Astrocyte (in vitro differentiated cells and primary cell): Measurements from ENCODE around the gene TRIP13. TPM values are rescaled to one million over a fixed set of nuclear protein-coding genes. Genes with fewer than 3 reads are reported as not detected.

Experiments
- DNase-seq: peaks from one replicate; pipeline ENCODE4 v3.0.0-alpha.2; 2010; ENCODE audit warnings: low read depth
- FAIRE-seq: peaks from 2 replicates; lab custom pipeline; 2011; peaks lifted over from hg19 to GRCh38; lab: Jason Lieb, UNC
- H2AFZ ChIP-seq: 2 replicates; pipeline ENCODE4 v1.6.0; 2012; ENCODE audit warnings: low read depth, low read length, inconsistent platforms
- H3K27ac ChIP-seq: 2 replicates; pipeline ENCODE4 v1.5.1; 2011; ENCODE audit warnings: low read depth, low read length, inconsistent platforms
- H3K27me3 ChIP-seq: 2 replicates; pipeline ENCODE4 v1.6.0; 2011; ENCODE audit warnings: low read length, inconsistent platforms; ENCODE audit not compliant: insufficient read depth
- H3K36me3 ChIP-seq: 2 replicates; pipeline ENCODE4 v1.5.1; 2011; ENCODE audit warnings: low read length, inconsistent platforms; ENCODE audit not compliant: insufficient read depth
- H3K4me1 ChIP-seq: 2 replicates; pipeline ENCODE4 v1.5.1; 2011; ENCODE audit warnings: low read length, inconsistent platforms; ENCODE audit not compliant: insufficient read depth
- H3K4me2 ChIP-seq: 2 replicates; pipeline ENCODE4 v1.6.0; 2012; ENCODE audit warnings: low read length, inconsistent platforms
- H3K4me3 ChIP-seq: 2 replicates; pipeline ENCODE4 v1.5.1; 2011; ENCODE audit warnings: low read depth, mild to moderate bottlenecking, low read length, inconsistent platforms; ENCODE audit not compliant: insufficient read depth
- H3K79me2 ChIP-seq: 2 replicates; pipeline ENCODE4 v1.6.0; 2012; ENCODE audit warnings: mild to moderate bottlenecking, low read length, inconsistent platforms; ENCODE audit not compliant: insufficient read depth
- H3K9ac ChIP-seq: 2 replicates; pipeline ENCODE4 v1.6.0; 2012; ENCODE audit warnings: mild to moderate bottlenecking, low read length, inconsistent platforms
- H3K9me3 ChIP-seq: 2 replicates; pipeline ENCODE4 v1.5.1; 2012; ENCODE audit warnings: low read depth, mild to moderate bottlenecking, low read length, inconsistent platforms; ENCODE audit not compliant: insufficient read depth
- H4K20me1 ChIP-seq: 2 replicates; pipeline ENCODE4 v1.6.0; 2012; ENCODE audit warnings: low read length, inconsistent platforms; ENCODE audit not compliant: insufficient read depth
- H3K27ac Mint-ChIP-seq: one replicate; pipeline ENCODE4 v1.8.0; 2021; ENCODE audit warnings: mild to moderate bottlenecking, mixed read lengths; ENCODE audit not compliant: unreplicated experiment
- H3K27me3 Mint-ChIP-seq: one replicate; pipeline ENCODE4 v1.8.0; 2021; ENCODE audit warnings: low read depth, mixed read lengths; ENCODE audit not compliant: unreplicated experiment
- H3K36me3 Mint-ChIP-seq: one replicate; pipeline ENCODE4 v1.8.0; 2021; ENCODE audit warnings: low read depth, mixed read lengths; ENCODE audit not compliant: unreplicated experiment
- H3K4me1 Mint-ChIP-seq: one replicate; pipeline ENCODE4 v1.8.0; 2021; ENCODE audit warnings: low read depth, mixed read lengths; ENCODE audit not compliant: unreplicated experiment
- H3K4me3 Mint-ChIP-seq: one replicate; pipeline ENCODE4 v1.8.0; 2021; ENCODE audit warnings: mild to moderate bottlenecking, moderate library complexity, mixed read lengths; ENCODE audit not compliant: unreplicated experiment
- H3K9me3 Mint-ChIP-seq: one replicate; pipeline ENCODE4 v1.8.0; 2021; ENCODE audit warnings: mild to moderate bottlenecking, mixed read lengths; ENCODE audit not compliant: unreplicated experiment
- EZH2 ChIP-seq: IDR thresholded peaks from 2 replicates; pipeline ENCODE4 v1.6.1; 2012; ENCODE audit warnings: mild to moderate bottlenecking, low read length, inconsistent platforms; ENCODE audit not compliant: insufficient read depth
- total RNA-seq: library from RNA; stranded (reverse); gene quantifications from 2 replicates; pipeline ENCODE4 v1.2.1, GENCODE V29; 2021
- TF ChIP-seq, protein P1 (sequence below): IDR thresholded peaks from 2 replicates; pipeline ENCODE4 v1.5.1; 2011; ENCODE audit warnings: low read depth, mild to moderate bottlenecking, inconsistent platforms, low read length, moderate library complexity; ENCODE audit not compliant: insufficient read depth

TRIP13 gene
- total RNA-seq, 1 donor from 2014 or later = 7.3 TPM

DNA sequence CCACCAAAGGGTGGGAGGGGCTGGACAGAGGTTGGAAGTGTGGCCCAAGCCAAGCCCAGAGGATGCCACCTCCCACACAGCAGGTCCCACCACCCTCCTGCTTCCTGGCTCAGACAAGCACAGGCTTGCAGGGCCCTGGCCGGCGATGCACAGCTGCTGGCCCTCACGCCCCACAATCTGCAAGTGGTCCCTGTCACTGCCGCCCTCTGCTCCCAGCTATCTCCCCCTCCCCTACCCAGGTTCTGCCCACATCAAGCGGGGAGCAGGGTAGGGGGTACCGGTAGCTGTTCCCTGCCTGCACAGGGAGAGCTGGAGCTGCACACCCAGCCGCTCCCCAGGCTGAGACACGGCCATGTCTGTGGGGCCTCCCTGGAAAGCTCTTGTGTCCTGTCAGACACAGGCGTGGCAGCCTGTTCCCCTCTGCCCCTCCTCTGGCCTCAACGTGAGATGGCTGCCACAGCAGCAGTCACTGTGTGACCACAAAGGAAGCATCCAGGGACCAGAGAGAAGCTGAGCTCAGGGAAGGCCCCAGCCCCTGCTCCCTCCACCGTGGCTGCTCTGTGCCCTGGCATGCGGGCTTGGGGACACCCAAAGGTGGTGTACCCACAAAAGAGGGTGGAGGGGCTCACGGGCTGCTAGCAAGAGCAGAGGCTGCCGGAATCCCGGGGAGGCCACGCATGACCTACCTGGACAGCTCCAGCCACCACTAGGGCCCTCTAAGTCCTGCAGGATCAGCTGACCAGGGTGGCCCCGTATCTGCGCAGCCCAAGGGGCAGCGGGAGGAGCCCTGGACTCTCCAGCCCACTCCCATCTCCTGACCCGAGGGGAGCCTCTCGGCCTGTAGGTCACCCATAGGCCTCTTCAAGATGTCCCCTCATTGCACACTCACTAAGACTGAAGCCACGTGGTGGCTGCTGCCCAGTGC lies 31.0 kb upstream of the TRIP13 start:
- Histone ChIP-seq H3K4me1 (no peaks in the 10 kb centered on the region), H3K4me3 (no peak overlapping the region), H3K36me3 (peaks cover 6% of the 10 kb centered on the region), H3K9ac (no peak overlapping the region), H3K27ac (no peak overlapping the region), H3K27me3 (no peaks in the 10 kb centered on the region), H2AFZ (no peak overlapping the region), H4K20me1 (peaks cover 55% of the 10 kb centered on the region), H3K79me2 (no peaks in the 10 kb centered on the region), H3K9me3 (no peaks in the 10 kb centered on the region), H3K4me2 (no peak overlapping the region)
- Mint-ChIP-seq H3K36me3 (peaks cover 20% of the 10 kb centered on the region), H3K4me3 (no peak overlapping the region), H3K27me3 (no peaks in the 10 kb centered on the region), H3K9me3 (peaks cover 1% of the 10 kb centered on the region), H3K4me1 (no peaks in the 10 kb centered on the region), H3K27ac (no peak overlapping the region)
- FAIRE-seq (no peak), DNase-seq (no peak)
- TF ChIP-seq, protein P1, sequence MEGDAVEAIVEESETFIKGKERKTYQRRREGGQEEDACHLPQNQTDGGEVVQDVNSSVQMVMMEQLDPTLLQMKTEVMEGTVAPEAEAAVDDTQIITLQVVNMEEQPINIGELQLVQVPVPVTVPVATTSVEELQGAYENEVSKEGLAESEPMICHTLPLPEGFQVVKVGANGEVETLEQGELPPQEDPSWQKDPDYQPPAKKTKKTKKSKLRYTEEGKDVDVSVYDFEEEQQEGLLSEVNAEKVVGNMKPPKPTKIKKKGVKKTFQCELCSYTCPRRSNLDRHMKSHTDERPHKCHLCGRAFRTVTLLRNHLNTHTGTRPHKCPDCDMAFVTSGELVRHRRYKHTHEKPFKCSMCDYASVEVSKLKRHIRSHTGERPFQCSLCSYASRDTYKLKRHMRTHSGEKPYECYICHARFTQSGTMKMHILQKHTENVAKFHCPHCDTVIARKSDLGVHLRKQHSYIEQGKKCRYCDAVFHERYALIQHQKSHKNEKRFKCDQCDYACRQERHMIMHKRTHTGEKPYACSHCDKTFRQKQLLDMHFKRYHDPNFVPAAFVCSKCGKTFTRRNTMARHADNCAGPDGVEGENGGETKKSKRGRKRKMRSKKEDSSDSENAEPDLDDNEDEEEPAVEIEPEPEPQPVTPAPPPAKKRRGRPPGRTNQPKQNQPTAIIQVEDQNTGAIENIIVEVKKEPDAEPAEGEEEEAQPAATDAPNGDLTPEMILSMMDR = no peak
- no peak for TF ChIP-seq EZH2

DNA sequence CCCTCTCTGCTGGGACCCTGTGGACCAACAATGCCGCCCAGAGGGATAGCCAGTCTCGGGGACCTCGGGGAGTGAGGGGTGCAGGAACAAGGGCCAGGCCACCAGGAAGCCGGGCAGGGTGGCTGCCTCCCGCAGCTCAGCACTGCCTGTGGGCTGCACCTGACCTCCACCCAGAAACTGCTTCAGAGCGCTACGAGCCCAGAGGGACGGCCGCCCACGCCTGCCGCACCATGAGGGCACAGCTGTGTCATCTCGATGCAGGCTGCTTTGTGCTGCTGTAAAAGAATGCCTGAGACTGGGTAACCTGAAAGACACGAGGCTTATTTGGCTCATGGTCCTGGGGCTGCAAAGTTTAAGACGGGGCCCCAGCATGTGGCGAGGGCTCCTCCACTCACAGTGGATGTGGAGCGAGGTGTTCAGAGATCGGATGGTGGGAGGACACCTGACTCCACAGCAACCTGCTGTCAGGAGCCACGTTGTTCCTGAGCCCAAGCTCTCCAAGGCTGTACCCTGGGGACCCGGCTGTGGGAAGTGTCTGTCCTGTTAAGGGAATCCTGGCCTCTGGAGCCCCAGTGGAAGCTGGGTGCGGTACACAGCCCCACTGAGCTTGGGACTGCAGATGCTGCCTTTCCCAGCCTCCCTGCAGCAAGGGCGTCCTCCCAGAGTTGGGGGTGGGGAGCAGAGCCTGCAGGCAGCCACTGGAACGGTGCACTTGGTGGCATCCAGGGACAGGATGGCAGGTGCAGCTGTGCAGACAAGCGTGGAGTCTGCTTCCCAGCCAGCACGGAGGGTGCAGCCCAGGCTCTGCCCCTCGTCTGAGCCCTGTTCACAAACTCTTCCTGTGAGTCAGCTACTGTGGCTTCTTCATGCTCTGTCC lies 30.1 kb upstream of the TRIP13 start:
- peaks cover 23% of the 10 kb centered on the region for H3K36me3 Mint-ChIP-seq
- Histone ChIP-seq H3K9ac (no peak overlapping the region), H3K4me2 (no peak overlapping the region), H3K27me3 (no peaks in the 10 kb centered on the region), H3K27ac (no peak overlapping the region), H3K4me3 (no peak overlapping the region), H2AFZ (no peak overlapping the region), H4K20me1 (peaks cover 52% of the 10 kb centered on the region), H3K36me3 (peaks cover 9% of the 10 kb centered on the region), H3K79me2 (no peaks in the 10 kb centered on the region), H3K9me3 (no peaks in the 10 kb centered on the region), H3K4me1 (no peaks in the 10 kb centered on the region)
- no peak for TF ChIP-seq EZH2
- TF ChIP-seq, protein P1 = no peak
- H3K9me3 Mint-ChIP-seq = peaks cover 1% of the 10 kb centered on the region
- H3K4me1 Mint-ChIP-seq = no peaks in the 10 kb centered on the region
- no peak overlapping the region for H3K27ac Mint-ChIP-seq
- H3K27me3 Mint-ChIP-seq = no peaks in the 10 kb centered on the region
- FAIRE-seq (no peak), DNase-seq (no peak)
- H3K4me3 Mint-ChIP-seq = no peak overlapping the region
